ENCODE measurements around the gene PWWP2B. TPM values are rescaled to one million over a fixed set of nuclear protein-coding genes. Genes with fewer than 3 reads are reported as not detected.

The PWWP2B gene
- total RNA-seq, 2 donors from 2014 or later = 1.5 to 3.1 TPM

DNA sequence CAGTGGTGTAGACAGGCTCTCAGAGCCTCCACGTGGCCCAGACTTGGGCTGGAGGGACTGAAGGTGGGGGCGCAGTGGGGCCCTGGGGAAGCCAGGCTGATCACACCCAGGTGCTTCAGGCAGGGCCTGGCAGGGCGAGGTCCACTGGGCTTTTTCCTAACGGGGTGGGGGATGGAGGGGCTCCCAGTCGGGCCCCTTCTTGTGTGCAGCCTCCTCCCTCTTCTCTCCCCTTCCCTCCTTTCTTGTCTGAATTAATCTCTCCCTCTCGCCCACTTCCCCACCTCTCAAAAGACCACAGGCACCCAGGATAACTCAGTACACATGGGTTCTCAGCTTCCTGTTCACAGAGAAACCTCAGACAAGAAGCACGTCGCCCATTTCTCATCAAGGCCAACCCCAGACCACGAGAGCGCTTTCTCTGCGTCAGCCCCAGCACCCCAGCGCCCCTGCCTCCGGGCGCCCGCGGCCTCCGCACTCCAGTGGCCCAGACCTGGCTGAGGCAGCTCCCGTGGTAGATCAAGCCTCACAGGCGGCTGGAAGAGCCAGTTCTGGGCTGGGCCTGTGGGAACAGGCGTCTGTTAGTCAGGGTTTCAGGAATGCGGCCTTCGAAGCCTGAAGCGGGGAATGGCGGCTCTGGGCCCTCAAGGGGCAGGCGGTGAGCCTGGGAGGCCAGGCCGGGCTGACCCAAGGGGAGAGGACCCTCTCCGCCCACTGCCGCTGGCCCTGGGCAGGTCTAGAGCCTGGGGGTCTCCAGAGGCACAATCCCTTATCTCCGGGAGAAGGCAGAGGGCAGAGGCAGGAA lies 50.6 kb downstream of the PWWP2B start:
- Mint-ChIP-seq H3K36me3 (ENCODE audit: low read depth) (no peaks in the 10 kb centered on the region), H3K27ac (peak overlapping the region; percentile 93), H3K4me3 (peak overlapping the region; percentile 77), H3K9me3 (no peaks in the 10 kb centered on the region), H3K27me3 (no peaks in the 10 kb centered on the region), H3K4me1 (peaks cover 10% of the 10 kb centered on the region)
- ATAC-seq (replicated peaks) = peak; percentile 79

GRCh38 chr10:132448248-132448731 lies 51.3 kb downstream of the PWWP2B start:
- H3K4me1 Mint-ChIP-seq = peaks cover 10% of the 10 kb centered on the region
- peak overlapping the region; percentile 77 for H3K4me3 Mint-ChIP-seq
- ATAC-seq (replicated peaks) = peak; percentile 28
- H3K27me3 Mint-ChIP-seq = no peaks in the 10 kb centered on the region
- H3K27ac Mint-ChIP-seq = peak overlapping the region; percentile 93
- H3K9me3 Mint-ChIP-seq = no peaks in the 10 kb centered on the region
- H3K36me3 Mint-ChIP-seq (ENCODE audit: low read depth) = no peaks in the 10 kb centered on the region

DNA sequence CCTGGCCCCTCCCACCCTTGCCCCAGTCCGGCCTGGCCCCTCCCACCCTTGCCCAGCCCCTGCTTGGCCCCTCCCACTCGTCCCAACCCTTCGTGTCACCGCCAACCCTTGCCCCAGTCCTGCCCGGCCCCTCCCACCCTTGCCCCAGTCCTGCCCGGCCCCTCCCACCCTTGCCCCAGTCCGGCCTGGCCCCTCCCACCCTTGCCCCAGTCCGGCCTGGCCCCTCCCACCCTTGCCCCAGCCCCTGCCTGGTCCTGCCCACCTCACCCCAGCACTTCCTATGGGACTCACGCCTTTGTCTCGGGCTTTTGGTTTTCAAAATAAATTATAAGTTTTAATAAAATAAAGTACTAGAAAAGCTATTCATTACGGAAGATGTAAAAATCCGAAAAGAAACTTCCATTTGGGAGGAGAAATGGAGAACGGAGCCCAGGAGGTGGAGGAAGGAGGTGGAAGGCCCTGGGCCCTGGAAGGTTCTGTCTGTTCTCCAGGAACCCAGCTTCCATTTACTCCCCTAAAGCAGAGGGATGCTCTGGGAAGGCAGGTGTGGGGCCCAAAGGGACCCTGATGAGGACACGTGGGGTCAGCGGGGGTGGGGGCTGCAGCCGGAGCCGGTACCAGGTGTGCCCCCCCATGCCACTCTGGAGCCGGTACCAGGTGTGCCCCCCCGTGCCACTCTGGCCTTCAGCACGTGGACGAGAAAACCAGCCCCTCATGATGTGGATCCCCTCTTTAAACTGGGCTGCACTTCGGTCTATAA lies 52.2 kb downstream of the PWWP2B start:
- ATAC-seq (replicated peaks) = no peak
- Mint-ChIP-seq H3K36me3 (ENCODE audit: low read depth) (no peaks in the 10 kb centered on the region), H3K4me3 (no peak overlapping the region), H3K9me3 (no peaks in the 10 kb centered on the region), H3K27ac (no peak overlapping the region), H3K4me1 (peaks cover 10% of the 10 kb centered on the region), H3K27me3 (no peaks in the 10 kb centered on the region)

DNA sequence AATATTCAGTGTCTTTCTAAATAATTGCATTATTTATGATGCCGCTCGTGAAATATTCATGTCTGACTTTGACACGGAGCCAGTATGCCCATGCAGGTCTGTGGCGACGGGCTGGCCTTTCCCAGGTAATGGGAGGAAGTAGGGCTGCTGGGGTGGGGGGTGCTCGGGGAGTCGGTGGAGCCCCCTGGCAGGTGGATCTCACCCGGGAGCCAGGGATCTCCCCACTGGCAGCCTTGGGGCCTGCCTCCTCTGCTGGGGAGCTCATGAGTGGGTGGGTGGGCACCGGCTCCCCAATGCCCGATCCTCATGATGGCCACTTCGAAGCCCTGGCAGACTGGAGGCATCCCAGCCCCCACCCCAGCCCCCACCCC lies 52.8 kb downstream of the PWWP2B start:
- H3K4me3 Mint-ChIP-seq = no peak overlapping the region
- H3K27ac Mint-ChIP-seq = no peak overlapping the region
- no peaks in the 10 kb centered on the region for H3K9me3 Mint-ChIP-seq
- H3K27me3 Mint-ChIP-seq = no peaks in the 10 kb centered on the region
- H3K4me1 Mint-ChIP-seq = peaks cover 10% of the 10 kb centered on the region
- no peaks in the 10 kb centered on the region for H3K36me3 Mint-ChIP-seq (ENCODE audit: low read depth)
- no peak for ATAC-seq (replicated peaks)

- no peak overlapping the region for H3K27ac Mint-ChIP-seq
- H3K9me3 Mint-ChIP-seq = no peaks in the 10 kb centered on the region
- no peak overlapping the region for H3K4me3 Mint-ChIP-seq
- no peak for ATAC-seq (replicated peaks)
- no peaks in the 10 kb centered on the region for H3K27me3 Mint-ChIP-seq
- peaks cover 10% of the 10 kb centered on the region for H3K4me1 Mint-ChIP-seq
- no peaks in the 10 kb centered on the region for H3K36me3 Mint-ChIP-seq (ENCODE audit: low read depth)
These were observed 53.4 kb downstream of the PWWP2B start for GRCh38 chr10:132450466-132450824.

DNA sequence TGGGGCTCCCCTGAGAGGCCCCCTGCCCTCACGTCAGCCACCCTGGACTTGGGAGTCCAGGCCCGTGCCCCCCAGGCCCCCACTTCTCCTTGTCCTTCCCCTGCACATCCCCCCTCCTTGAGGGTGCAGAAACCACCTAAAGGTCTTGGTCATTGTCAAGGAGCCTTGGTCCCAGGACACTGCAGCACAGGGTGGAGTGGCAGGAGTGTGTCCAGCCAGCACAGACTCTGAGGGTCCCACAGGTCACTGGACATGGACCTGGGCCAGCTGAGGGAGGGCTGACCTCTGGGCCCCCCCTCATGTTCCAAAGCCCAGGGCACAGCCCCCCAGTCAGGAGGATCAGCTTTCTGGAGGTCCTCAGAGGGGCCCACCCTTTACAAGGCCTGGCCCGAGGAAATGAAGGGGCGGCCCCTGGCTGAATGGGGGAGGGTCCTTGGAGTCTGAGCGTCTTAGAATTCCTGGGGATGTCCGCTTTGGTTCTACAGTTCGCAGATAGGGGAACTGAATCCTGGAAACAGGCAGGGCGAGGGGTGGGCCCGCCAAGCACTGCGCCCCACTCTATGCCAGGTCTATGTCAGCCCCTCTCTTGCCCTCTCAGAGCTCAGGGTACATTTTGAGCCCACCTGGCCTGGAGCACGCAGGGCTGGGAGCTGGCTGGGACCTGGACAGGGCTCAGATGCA lies 54.0 kb downstream of the PWWP2B start:
- H3K4me1 Mint-ChIP-seq = peaks cover 10% of the 10 kb centered on the region
- no peak overlapping the region for H3K4me3 Mint-ChIP-seq
- no peak overlapping the region for H3K27ac Mint-ChIP-seq
- no peak for ATAC-seq (replicated peaks)
- H3K36me3 Mint-ChIP-seq (ENCODE audit: low read depth) = no peaks in the 10 kb centered on the region
- H3K27me3 Mint-ChIP-seq = no peaks in the 10 kb centered on the region
- no peaks in the 10 kb centered on the region for H3K9me3 Mint-ChIP-seq

- no peak for ATAC-seq (replicated peaks)
- H3K4me3 Mint-ChIP-seq = no peak overlapping the region
These were observed 54.7 kb downstream of the PWWP2B start for GRCh38 chr10:132451506-132452215.

GRCh38 chr10:132452216-132452650 lies 55.2 kb downstream of the PWWP2B start:
- Mint-ChIP-seq H3K9me3 (no peaks in the 10 kb centered on the region), H3K27ac (no peak overlapping the region), H3K27me3 (no peaks in the 10 kb centered on the region), H3K4me3 (peak overlapping the region; percentile 25), H3K36me3 (ENCODE audit: low read depth) (no peaks in the 10 kb centered on the region), H3K4me1 (peaks cover 10% of the 10 kb centered on the region)
- no peak for ATAC-seq (replicated peaks)

More at GRCh38 chr10:132451506-132452215, 54.7 kb downstream of the PWWP2B start:
- Mint-ChIP-seq H3K36me3 (ENCODE audit: low read depth) (no peaks in the 10 kb centered on the region), H3K27ac (no peak overlapping the region), H3K9me3 (no peaks in the 10 kb centered on the region), H3K27me3 (no peaks in the 10 kb centered on the region), H3K4me1 (peaks cover 10% of the 10 kb centered on the region)

DNA sequence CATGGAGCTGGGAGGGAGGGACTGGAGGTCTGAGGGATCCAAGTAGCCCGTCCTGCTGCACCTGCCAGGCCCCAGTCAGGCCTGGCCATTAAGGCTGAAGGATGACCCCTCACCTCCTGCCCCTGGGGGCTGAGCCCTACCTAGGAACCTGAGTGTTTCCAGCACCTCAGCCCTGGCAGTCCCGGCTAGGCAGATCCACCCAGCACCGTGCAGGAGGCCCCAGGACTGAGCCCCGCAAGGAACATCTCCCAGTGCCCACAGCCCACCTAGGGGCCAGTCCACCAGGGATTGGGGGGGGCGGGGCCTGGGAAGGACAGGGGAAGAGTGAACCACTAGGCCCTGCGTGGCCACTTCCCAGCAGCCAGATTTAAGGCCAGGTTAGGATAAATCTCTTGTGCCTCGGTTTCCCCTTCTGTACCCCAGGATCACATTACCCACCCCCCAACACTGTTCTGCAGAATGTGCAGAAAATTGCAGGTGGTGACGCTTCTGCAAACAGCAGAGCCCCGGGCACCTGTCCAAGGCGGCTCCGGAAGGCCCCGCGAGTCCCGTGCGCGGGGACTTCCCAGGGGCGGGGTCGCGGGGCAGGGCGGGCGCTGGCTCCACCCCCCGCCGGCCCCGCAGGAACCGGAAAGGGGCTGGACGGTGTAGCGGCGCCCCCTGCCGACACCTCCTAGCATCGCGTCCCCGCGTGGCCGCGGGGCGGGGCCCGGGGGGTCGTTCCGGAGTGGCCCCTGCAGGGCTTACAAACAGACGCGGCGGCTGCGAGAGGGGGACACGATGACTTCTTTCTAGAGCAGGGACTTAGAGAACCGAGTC lies 55.9 kb downstream of the PWWP2B start:
- Mint-ChIP-seq H3K27ac (no peak overlapping the region), H3K4me1 (peaks cover 4% of the 10 kb centered on the region), H3K4me3 (peak overlapping the region; percentile 25), H3K9me3 (no peaks in the 10 kb centered on the region), H3K36me3 (ENCODE audit: low read depth) (no peaks in the 10 kb centered on the region), H3K27me3 (no peaks in the 10 kb centered on the region)
- peak; percentile 88 for ATAC-seq (replicated peaks)

DNA sequence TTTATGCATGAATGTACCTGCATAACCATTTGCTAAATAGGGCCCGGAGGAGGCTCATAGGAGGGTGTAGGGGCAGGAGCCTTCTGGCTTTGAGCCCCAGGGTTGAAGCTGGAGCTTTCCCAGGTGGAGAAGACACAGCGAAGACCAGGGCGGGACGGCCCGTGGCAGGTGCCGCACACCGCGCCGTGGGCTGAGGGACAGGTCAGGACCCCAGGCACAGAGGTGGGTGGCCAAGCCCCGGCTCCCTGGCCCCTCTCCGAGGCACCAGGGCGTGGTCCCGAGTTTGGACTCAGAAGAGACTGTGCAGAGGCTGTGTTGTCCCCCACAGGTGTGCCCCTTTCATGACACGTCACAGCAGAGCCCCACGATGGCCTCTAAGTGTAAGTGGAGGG lies 56.5 kb downstream of the PWWP2B start:
- Mint-ChIP-seq H3K27me3 (no peaks in the 10 kb centered on the region), H3K4me3 (peak overlapping the region; percentile 25), H3K4me1 (no peaks in the 10 kb centered on the region), H3K27ac (no peak overlapping the region), H3K36me3 (ENCODE audit: low read depth) (no peaks in the 10 kb centered on the region), H3K9me3 (no peaks in the 10 kb centered on the region)
- peak; percentile 20 for ATAC-seq (replicated peaks)

DNA sequence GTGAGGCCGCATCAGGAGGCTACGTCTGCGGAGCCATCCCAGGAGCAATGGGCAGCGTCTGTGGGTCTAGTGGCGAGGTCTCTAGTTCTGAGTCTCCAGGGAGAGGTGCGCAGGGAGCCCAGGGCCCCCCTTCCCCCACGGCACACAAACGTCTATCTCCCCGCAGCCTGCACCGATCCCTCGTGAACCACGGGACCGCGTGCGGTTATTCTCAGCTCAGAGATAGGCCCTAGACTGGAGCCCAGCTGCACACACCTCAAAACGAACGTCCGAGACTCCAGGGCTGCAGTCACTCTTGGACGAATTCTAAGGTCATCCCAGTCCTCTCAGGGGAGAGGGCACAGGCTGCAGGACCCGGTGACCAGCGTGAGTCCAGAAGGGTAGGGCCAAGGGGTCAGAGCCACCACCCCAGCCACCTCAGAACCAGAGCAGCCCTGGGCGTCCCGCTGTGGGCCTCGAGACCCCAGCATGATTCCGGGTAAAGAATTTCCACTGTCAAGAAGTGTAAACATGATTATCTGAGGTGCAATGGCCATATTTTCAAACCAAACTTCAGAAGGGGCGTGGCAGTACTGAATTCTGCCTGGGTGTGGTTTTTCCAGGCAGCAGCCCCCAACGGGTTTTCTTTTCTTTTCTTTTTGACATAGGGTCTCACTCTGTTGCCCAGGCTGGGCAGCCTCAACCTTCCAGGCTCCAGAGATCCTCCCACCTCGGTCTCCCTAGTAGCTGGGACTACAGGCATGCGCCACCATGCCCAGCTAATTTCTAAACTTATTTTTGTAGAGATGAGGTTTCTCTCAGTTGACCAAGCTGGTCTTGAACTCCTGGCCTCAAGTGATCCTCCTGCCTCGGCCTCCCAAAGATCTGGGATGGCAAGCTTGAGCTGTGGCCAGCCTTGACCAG lies 57.5 kb downstream of the PWWP2B start:
- no peaks in the 10 kb centered on the region for H3K36me3 Mint-ChIP-seq (ENCODE audit: low read depth)
- no peak for ATAC-seq (replicated peaks)
- H3K4me1 Mint-ChIP-seq = no peaks in the 10 kb centered on the region
- no peaks in the 10 kb centered on the region for H3K27me3 Mint-ChIP-seq
- H3K4me3 Mint-ChIP-seq = no peak overlapping the region
- H3K9me3 Mint-ChIP-seq = no peaks in the 10 kb centered on the region
- H3K27ac Mint-ChIP-seq = no peak overlapping the region

DNA sequence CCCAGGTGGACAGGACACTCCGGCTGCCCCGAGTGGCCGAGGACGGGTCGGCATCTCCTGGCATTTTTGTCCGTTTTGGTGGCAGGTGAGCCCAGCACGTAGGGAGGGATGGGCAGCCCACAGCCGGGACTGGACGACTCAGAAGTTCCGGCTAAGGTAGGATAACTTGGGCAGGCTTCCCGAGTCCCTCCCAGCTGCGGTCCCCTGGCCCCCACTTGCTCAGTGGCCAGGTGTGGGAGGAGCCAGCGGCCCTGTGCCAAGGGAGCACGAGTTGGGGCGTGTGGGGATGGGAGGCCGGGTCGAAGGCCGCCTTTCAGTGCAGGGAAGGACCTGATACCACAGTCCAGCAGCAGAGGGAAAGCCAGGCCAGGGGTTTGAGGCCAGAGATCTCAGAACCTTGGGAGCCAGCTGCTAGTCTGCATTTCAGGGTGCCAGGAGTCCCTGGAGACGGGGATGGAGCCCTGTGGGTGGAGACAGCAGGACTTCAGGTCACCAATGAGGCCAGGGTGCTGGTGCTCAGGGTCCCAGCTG lies 58.5 kb downstream of the PWWP2B start:
- Mint-ChIP-seq H3K4me1 (no peaks in the 10 kb centered on the region), H3K27ac (no peak overlapping the region), H3K9me3 (no peaks in the 10 kb centered on the region), H3K4me3 (no peak overlapping the region), H3K27me3 (no peaks in the 10 kb centered on the region), H3K36me3 (ENCODE audit: low read depth) (no peaks in the 10 kb centered on the region)
- no peak for ATAC-seq (replicated peaks)

Measured in activated T-helper 17 cell treated with anti-CD3 and anti-CD28 coated beads, Interleukin-2, amount 50 U/mL, for 72 hours (primary cell).